D341Med (cell line): ENCODE data around the gene ZNF808.
"Not testable (repeated sequence)": the region's sequence is repeated elsewhere in the genome, so short reads cannot be mapped to it uniquely, and the experiment has no call there.

ENCODE experiments used
- DNase-seq: peaks from one replicate; pipeline ENCODE4 v3.0.0; 2012; ENCODE audit warnings: low spot score

The ZNF808 gene

DNA sequence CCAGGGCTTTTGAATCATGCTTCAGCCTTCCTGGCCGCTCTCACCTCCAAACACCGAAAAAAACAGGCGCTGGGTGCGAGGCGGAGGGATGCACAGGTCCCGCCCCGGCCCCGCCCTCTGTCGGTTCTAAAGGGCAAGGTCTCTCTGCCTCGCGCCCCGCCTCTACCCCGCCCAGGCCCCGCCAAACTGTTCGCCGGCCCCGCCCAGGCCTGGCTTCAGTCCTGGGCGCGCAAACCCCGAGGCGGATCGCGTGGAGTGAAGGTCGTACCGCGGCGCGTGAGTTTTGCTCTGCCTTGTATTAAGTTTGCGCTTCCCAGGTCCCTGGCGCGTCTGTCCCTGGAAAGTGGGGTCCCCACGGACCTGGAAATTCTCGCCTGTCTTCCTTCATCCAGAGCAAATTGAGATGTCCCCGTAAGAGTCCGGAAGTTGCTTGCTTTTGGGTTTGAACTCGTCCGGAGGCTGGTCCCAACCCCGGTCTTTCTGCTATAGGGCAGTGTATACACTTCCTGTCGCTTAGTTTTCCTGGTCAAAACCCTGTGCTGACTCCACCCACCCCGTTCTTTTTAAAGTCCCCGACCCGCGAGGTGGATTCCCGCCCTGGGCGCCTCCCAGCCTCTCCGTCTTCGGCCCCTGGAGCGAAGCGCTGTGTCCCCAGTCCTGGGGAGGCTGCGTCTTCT lies 8.4 kb downstream of the ZNF808 start:
- peak; percentile 91 for DNase-seq

DNA sequence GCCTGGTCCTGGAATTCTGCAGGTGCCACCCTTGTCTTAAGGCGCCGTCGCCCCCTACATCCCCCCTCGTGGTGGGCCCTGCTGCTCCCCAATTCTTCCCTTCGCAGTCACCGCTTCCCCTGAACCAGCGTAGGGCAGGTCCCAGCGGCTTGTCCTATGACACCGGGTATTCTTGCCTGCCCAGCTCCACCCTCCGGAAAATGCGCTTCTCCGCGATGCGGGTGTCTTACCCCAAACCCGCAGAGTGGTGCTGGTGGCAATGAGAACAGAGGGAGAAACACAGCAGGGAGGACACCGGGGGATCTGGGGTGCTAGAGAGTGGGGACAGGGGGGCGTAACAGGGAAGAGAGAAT lies 9.0 kb downstream of the ZNF808 start:
- DNase-seq, result peak; percentile 66

DNA sequence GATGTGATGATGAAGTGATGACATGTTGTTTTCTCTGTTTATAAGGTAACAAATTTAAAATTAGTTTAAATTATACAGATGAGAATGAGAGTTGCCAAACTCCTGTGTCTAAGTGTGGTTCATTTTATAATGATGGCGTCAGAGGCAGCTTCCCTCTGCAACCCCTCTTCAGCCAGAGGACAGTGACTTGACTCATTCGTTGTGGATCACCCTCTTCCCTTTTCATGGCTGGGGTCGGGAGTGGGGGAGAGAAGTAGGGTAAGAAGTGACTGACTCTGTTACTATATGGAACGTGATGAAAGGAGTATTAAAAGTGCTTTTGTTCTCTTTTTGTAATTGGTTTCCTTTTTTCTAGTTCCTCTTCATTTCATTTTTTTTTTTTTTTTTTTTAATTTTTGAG lies 11.3 kb downstream of the ZNF808 start:
- not testable (repeated sequence) for DNase-seq

DNA sequence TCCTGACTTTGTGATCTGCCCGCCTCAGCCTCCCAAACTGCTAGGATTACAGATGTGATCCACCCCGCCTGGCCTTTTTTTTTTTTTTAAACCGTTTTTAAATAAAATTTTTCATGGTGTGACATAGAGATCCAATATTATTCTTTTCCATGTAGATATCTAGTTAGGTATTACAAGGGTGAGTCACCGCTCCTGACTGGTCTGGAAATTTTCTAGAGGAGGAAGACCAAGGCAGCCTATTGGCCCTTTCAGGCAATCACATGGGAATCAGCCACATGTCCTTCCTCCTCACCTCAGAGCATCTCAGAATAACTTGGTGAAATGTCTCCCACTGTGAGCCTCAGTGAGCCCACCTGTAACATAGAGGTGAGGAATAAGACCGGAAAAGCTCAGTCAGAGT lies 13.7 kb downstream of the ZNF808 start:
- DNase-seq, result not testable (repeated sequence)

DNA sequence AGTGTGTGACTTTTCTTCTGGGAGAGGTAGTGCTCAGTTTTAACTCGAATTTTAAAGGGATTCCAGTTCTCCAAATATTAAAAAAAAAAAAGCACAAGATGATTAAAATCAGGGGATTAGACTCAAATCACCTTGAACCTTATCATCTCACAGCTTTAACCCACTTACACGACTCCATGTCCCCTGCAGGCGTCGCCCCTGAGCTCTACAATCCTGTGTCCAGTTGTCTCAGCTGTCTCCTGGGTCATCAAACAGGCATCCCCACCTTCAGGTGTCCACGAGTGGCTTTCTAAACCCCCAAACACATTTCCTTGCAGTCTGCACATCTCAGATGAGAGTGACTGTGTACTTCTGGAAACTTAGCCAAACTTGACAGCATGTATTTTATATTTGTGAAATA lies 14.1 kb downstream of the ZNF808 start:
- no peak for DNase-seq

DNA sequence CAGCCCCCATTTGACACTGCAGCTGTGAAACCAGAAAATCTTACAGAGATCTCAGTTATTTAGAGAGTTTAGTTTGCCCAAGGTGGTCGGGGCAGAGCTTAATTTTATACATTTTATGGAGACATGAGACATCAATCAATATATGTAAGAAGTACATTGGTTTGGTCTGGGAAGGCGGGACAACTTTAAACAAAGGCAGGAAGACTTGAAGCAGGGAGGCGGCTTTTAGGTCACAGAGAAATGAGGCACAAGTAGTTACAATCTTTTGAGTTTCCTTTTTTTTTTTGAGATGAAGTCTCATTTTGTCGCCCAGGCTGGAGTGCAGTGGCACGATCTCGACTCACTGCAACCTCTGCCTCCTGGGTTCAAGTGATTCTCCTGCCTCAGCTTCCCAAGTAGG lies 15.1 kb downstream of the ZNF808 start:
- DNase-seq, result not testable (repeated sequence)

DNA sequence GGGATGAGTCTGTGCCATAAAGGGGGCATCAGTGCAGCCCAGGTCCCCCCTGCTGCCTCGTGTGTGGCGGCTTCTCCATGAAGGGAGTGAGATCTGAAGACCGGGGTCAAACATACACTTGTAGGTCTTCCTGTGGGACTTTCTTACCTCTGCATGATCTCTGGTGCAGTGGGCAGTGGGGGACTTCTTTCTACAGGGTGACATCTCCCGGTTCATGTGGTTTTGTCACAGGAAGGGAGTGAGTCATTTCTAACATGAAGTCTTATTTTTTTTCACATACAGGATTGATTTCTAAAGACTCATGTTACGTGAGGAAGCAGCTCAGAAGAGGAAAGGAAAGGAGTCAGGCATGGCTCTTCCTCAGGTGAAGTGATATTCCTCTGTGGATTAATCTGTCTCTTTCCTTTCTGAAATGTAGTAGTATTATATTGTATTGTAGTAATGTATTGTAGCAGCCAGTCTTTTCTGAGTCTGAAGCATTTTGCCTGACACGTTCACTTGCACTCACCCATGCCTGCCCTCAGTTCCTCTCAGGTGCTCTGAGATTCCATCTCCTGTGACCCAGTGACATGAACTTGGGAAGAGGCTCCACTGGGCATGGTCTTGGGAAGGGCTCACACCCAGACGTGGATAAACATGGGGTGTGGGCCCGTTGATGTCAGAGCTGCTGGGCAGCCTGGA lies 15.7 kb downstream of the ZNF808 start:
- DNase-seq, result no peak

DNA sequence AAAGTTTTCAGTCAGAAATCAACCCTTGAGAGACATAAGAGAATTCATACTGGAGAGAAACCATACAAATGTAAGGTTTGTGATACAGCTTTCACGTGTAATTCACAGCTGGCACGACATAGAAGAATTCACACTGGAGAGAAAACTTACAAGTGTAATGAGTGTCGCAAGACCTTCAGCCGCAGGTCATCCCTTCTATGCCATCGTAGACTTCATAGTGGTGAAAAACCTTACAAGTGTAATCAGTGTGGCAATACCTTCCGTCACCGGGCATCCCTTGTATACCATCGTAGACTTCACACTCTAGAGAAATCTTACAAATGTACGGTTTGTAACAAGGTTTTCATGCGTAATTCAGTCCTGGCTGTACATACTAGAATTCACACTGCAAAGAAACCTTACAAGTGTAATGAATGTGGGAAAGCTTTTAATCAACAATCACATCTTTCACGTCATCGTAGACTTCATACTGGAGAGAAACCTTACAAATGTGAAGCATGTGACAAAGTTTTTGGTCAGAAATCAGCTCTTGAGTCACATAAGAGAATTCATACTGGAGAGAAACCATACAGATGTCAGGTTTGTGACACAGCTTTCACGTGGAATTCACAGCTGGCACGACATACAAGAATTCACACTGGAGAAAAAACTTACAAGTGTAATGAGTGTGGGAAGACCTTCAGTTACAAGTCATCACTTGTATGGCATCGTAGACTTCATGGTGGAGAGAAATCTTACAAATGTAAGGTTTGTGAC lies 26.9 kb downstream of the ZNF808 start:
- DNase-seq, result no peak

DNA sequence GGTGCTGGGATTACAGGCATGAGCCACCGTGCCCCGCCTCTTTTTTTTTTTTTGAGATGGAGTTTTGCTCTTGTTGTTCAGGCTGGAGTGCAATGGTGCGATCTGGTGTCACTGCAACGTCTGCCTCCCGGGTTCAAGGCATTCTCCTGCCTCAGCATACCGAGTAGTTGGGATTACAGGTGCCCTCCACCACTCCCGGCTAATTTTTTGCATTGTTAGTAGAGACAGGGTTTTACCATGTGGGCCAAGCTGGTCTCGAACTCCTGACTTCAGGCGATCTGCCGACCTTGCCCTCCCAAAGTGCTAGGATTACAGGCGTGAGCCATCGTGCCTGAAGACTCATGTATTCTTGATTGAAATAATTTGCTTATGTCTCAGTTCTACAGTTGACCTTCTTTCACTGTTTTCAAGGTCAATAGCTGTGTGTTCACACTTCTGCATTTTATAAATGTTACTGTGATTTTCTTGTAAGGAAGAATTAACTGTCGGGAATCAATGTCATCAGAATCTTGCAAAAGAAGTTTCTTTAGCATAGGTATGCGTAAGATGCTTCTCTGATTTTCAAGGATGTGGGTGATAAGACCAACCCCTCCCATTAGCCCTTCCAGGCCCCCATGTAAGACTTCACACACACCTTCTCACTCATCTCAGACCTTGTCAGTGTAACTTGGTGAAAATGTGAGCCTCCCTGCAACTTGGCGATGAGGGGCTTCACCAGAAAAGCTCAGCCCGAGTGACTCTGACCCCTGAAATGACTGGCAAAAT lies 29.9 kb downstream of the ZNF808 start:
- no peak for DNase-seq

DNA sequence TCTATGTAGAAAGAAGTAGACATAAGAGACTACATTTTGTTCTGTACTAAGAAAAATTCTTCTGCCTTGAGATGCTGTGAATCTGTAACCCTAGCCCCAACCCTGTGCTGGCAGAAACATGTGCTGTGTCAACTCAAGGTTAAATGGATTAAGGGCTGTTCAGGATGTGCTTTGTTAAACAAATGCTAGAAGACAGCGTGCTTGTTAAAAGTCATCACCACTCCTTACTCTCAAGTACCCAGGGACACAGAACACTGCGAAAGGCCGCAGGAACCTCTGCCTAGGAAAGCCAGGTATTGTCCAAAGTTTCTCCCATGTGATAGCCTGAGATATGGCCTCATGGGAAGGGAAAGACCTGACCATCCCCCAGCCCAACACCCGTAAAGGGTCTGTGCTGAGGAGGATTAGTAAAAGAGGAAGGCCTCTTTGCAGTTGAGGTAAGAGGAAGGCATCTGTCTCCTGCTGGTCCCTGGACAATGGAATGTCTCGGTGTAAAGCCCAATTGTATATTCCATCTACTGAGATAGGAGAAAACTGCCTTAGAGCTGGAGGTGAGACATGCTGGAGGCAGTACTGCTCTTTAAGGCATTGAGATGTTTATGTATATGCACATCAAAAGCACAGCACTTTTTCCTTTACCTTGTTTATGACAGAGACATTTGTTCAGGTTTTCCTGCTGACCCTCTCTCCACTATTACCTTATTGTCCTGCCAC lies 31.4 kb downstream of the ZNF808 start:
- not testable (repeated sequence) for DNase-seq

DNA sequence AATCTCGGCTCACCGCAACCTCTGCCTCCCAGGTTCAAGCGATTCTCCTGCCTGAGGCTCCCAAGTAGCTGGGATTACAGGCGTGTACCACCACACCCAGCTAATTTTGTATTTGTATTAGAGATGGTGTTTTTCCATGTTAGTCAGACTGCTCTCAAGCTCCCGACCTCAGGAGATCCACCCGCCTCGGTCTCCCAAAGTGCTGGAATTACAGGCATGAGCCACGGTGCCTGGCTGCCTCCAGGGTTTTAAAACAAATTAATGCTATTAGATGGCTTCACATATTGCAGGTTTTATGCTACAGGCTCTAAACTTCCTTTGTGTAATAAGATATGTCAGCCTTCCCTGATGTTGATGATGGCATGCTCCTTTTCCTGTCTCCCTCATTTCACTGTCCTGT lies 34.1 kb downstream of the ZNF808 start:
- DNase-seq, result not testable (repeated sequence)

DNA sequence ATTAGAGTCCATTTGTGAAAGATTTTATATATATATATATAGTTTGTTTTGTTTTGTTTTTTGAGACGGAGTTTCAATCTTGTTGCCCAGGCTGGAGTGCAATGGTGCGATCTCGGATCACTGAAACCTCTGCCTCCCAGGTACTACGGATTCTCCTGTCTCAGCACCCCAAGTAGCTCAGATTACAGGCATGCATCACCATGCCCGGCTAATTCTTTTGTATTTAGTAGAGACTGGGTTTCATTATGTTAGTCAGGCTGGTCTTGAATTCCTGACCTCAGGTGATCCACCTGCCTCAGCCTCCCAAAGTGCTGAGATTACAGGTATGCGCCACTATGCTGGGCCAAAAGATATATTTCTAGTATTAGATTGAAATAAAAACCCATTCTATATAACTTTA lies 38.7 kb downstream of the ZNF808 start:
- DNase-seq, result no peak

DNA sequence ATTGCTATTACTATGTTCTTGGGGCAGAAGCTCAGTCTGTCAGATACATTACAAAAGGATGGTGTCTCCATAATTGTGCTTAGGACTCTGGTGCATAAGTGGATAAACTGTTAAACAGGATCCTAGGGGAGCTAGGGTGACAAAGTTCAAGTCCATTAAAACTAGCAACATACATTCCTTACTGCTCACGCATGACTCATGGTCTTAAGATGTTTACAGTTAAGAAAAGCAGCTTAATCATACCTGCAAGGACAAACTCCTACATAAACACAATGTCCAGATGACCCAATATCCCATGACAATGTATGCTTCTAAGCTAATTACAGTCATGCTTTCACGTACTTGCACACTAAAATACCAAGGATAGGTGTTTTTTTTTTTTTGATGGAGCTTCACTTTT lies 39.1 kb downstream of the ZNF808 start:
- no peak for DNase-seq

DNA sequence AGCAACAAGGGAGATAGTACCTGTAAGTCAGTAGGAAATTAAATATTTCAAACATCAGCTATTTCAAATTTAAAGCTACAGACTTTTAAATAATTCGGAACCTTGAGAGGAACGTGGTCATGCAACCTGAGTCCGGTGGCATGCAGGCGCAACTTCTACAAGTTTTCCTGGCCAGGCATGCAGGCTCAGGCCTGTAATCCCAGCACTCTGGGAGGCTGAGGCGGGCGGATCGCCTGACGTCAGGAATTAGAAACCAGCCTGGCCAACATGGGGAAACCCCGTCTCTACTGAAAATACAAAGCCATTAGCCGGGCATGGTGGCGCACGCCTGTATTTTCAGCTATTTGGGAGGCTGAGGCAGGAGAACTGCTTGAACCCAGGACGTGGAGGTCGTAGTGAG lies 40.5 kb downstream of the ZNF808 start:
- no peak for DNase-seq

DNA sequence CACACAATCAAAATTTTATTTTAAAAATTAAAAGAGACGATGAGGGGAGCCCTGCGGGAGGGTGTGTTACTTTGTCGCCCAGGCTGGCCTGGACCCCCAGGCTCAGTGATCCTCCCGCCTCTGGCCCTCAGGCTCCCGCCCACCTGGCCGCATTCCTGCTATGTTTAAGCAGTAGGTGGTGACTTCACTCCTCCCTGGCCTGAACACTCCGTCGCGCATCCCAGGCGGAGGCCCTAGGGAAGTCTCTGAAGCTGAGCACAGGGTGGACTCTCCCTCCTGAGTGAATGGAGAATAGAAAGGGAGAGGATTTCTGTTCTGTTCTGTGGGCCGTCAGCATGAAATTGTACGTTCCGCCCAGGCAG lies 42.2 kb downstream of the ZNF808 start:
- peak; percentile 43 for DNase-seq

DNA sequence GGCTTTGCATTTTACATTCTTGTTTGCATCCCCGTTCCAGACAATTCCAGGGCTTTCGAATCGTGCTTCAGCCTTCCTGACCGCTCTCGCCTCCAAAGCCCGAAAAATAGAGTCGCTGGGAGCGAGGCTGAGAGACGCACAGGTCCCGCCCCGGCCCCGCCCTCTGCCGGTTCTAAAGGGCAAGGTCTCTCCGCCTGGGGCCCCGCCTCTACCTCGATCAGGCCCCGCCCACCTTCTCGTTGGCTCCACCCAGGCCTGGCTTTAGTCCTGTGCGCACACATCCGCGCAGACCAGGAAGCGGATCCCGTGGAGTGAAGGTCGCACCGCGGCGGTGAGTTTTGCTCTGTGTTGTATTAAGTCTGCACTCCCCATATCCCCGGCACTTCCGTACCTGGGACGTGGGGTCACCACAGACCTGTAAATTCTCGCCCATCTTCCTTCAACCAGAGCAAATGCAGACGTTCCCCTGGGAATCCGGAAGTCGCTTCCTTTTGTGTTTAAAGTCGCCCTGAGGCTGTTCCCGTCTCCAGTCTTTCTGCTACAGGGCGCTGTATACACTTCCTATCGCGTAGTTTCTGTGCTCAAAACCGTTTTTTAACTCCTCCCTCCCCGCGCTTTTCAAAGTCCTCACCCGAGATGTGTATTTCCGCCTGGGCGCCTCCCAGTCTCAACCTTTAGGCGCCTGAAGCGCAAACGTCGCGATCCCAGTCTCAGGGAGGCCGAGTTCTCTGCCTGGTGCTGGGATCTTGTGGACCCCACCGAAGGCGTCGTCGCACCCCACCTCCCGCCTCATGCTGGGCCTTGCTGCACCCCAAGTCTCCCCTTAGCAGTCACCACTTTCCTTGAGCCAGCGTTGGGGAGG lies 42.8 kb downstream of the ZNF808 start, which contains the start of gene ZNF701:
Gene ZNF701 (plus strand): TSS at position 288 of the 862 bp plus-strand sequence. CDS start 3,861 bp downstream, outside the sequence.
- peak; percentile 94 for DNase-seq

DNA sequence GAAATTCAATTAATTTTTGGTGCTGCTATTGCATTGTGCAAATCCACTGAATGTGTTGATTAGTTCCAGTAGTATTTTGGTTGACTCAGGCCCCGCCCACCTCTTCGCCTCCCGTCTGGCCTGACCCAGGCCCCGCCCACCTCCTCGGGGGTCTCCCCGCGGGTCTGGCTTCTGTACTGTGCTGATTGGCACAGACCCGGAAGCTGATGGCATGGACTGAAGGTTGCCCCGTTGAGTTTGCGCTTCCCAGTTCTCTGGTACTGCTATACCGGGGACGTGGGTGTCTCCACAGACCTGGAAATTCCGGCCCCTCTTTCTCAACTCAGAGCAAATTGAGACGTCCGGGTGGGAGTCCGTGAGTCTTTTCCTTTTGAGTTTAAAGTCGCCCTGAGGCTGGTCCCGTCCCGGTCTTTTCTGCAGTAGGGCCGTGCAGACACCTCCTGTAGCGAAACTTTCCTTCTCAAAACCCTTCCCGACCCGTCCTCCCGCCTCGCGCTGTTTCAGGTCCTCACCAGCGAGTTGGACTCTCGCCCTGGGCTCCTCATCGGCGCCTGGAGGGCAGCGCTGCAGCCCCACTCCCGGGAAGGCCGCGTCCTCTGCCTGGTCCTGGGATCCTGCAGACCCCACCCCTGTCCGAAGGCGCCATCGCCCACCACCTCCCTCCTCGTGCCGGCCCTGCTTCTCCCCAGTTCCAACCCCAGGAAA lies 57.4 kb downstream of the ZNF808 start:
- no peak for DNase-seq

DNA sequence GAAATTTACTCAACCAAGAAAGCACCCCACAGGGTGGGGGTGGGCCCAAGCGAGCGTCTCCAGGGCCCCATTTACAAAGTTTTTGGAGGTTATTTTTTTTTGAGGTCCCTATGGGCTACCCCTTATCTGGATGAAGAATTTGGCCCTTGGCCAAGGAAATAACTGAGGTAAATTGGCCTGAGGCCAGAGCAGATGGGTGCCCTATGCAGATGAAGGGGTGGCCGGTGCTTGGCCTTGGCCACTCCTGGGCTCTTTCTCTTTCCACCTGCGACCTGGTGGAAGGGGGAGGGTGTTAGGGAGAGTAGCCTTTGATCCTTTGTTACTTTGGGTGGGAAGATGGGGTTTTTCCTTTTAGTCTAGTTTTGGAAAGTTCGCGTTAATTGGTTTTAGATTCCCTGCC lies 58.1 kb downstream of the ZNF808 start:
- no peak for DNase-seq

DNA sequence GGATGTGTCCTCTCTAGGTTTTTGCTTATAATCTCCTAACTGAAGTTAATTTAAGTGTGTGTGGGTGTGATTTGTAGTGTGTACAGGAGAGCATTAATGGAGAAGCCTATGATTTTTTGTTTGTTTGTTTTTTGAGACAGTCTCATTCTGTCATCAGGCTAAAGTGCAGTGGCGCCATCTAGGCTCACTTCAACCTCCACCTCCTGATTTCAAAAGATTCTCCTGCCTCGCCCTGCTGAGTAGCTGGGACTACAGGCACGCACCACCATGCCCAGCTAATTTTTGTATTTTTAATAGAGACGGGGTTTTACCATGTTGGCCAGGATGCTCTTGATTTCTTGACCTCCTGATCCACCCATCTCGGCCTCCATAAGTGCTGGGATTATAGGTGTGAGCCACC lies 63.3 kb downstream of the ZNF808 start:
- no peak for DNase-seq

DNA sequence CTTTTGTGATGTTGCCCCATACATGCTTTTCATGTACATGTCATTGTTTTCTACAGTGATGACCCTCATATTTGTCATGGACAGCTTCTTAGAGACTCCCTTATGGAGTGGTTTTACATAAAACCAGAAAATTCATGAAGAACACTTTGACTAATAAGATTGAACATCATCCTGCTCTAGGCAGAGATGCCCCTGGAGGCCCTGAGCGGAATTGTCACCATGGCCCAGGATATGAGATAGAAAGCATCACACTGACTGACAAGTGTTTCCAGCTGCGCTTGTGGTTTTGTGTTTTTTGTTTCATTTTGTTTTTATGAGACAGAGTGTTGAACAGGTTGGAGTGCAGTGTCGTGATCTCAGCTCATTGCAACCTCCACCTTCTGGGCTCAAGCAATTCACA lies 64.8 kb downstream of the ZNF808 start:
- DNase-seq, result no peak
